Naive thymus-derived CD4-positive, alpha-beta T cell (primary cell): ENCODE results near the gene GNG7. TPM values are rescaled to one million over a fixed set of nuclear protein-coding genes. Genes with fewer than 3 reads are reported as not detected.
"Not testable (repeated sequence)": the region's sequence is repeated elsewhere in the genome, so short reads cannot be mapped to it uniquely, and the experiment has no call there.

ENCODE experiments used
- ATAC-seq: fragments of 150-1000 bp; cut with Tn5 transposase; 2 replicates; pipeline ENCODE4 v1.10.0; 2021; ENCODE audit warnings: mild to moderate bottlenecking, moderate library complexity
- CTCF ChIA-PET: fragments of 350-600 bp; sonication (Branson Sonifier 250); formaldehyde crosslinking; loops from one replicate; lab custom pipeline; 2021; ENCODE audit warnings: antibody characterized with exemption; lab: Charles Lee
- POLR2A ChIA-PET: fragments of 350-600 bp; sonication (Branson Sonifier 250); formaldehyde crosslinking; loops from one replicate; lab custom pipeline; 2021; ENCODE audit warnings: antibody characterized with exemption, inconsistent platforms; lab: Charles Lee
- DNase-seq, 9 donors: peaks; one replicate each; pipeline versions ENCODE4 v3.0.0 to v3.0.0-alpha.2; 2020 to 2022; ENCODE audit warnings: mixed read lengths in 1 of 9
- H3K27ac ChIP-seq: one replicate; pipeline ENCODE4 v1.7.0; 2013; ENCODE audit warnings: mild to moderate bottlenecking, low read depth, low read length, moderate library complexity
- H3K27me3 ChIP-seq, 2 donors: one replicate each; pipeline ENCODE4 v1.7.0; 2013; ENCODE audit warnings: low read length in 2 of 2, mild to moderate bottlenecking in 2 of 2, moderate library complexity in 2 of 2; ENCODE audit not compliant: control insufficient read depth in 2 of 2, insufficient read depth in 2 of 2
- H3K36me3 ChIP-seq, 3 experiments: 1 replicate in 2 of 3; 2 replicates in 1 of 3; pipeline ENCODE4 v1.7.0; 2013; ENCODE audit warnings: low read length in 3 of 3, mild to moderate bottlenecking in 3 of 3, moderate library complexity in 1 of 3; ENCODE audit not compliant: insufficient read depth in 3 of 3, control insufficient read depth in 2 of 3
- H3K4me1 ChIP-seq, 2 donors: one replicate each; pipeline ENCODE4 v1.7.0; 2013; ENCODE audit warnings: low read length in 2 of 2, mild to moderate bottlenecking in 2 of 2, moderate library complexity in 1 of 2; ENCODE audit not compliant: control insufficient read depth in 2 of 2, insufficient read depth in 2 of 2
- H3K4me3 ChIP-seq: 2 replicates; pipeline ENCODE4 v1.7.0; 2013; ENCODE audit warnings: mild to moderate bottlenecking, low read length
- H3K9me3 ChIP-seq, 3 experiments: 1 replicate in 2 of 3; 2 replicates in 1 of 3; pipeline ENCODE4 v1.7.0; 2013; ENCODE audit warnings: low read length in 3 of 3; ENCODE audit not compliant: control insufficient read depth in 2 of 3
- H3K27ac Mint-ChIP-seq, 9 donors: one replicate each; pipeline ENCODE4 v1.8.0; 2020 to 2022; ENCODE audit warnings: mixed read lengths in 9 of 9, mild to moderate bottlenecking in 8 of 9, moderate library complexity in 5 of 9, inconsistent platforms in 2 of 9
- H3K27me3 Mint-ChIP-seq, 5 donors: one replicate each; pipeline ENCODE4 v1.8.0; 2021 to 2022; ENCODE audit warnings: mixed read lengths in 5 of 5, mild to moderate bottlenecking in 1 of 5
- H3K36me3 Mint-ChIP-seq, 5 donors: one replicate each; pipeline ENCODE4 v1.8.0; 2020 to 2022; ENCODE audit warnings: mixed read lengths in 5 of 5, mild to moderate bottlenecking in 3 of 5, inconsistent platforms in 1 of 5
- H3K4me1 Mint-ChIP-seq, 7 donors: one replicate each; pipeline ENCODE4 v1.8.0; 2020 to 2022; ENCODE audit warnings: mixed read lengths in 7 of 7, mild to moderate bottlenecking in 3 of 7, inconsistent platforms in 1 of 7
- H3K4me3 Mint-ChIP-seq, 10 donors: one replicate each; pipeline ENCODE4 v1.8.0; 2020 to 2022; ENCODE audit warnings: mild to moderate bottlenecking in 10 of 10, mixed read lengths in 10 of 10, moderate library complexity in 6 of 10, inconsistent platforms in 2 of 10
- H3K9me3 Mint-ChIP-seq, 11 donors: one replicate each; pipeline ENCODE4 v1.8.0; 2020 to 2022; ENCODE audit warnings: mixed read lengths in 11 of 11, mild to moderate bottlenecking in 4 of 11, inconsistent platforms in 1 of 11, moderate library complexity in 1 of 11
- intact Hi-C, 2 donors: fragments of 100-400 bp; cut with micrococcal nuclease; formaldehyde crosslinking; loops; one replicate each; pipeline ENCODE4 v1.15.1; 2023
- polyA plus RNA-seq, 2 donors: library from polyadenylated mRNA; unstranded; fragments of 300-500 nt; fragmentation: Illumina TruSeq; gene quantifications; one replicate each; pipeline ENCODE4 v1.2.3, GENCODE V29; 2021
- total RNA-seq, 6 experiments: library from RNA in 5 of 6; stranded (reverse) in 5 of 6; gene quantifications; 1 replicate in 5 of 6; 2 replicates in 1 of 6; pipeline ENCODE4 v1.2.3 and lab custom pipeline; 2021 to 2026

GNG7 gene
- total and polyA plus RNA-seq, 7 experiments from 2014 or later, result 0.31 to 6.8 (median 4.7) TPM

GRCh38 chr19:2544576-2545415 lies 157.7 kb downstream of the GNG7 start:
- intact Hi-C loops, result no loop called here
- H3K9me3 ChIP-seq, result no peaks in the 10 kb centered on the region
- H3K27me3 ChIP-seq, result no peaks in the 10 kb centered on the region
- Mint-ChIP-seq H3K4me1 (peaks cover 10 to 27% (median 15%) of the 10 kb centered on the region in 7 donors), H3K27me3 (no peaks in the 10 kb centered on the region), H3K36me3 (no peaks in the 10 kb centered on the region), H3K9me3 (peaks cover 0 to 4% (median 0%) of the 10 kb centered on the region in 11 donors), H3K4me3 (peak overlapping the region in 2 of 10 donors; percentile 35 to 82), H3K27ac (peak overlapping the region in 3 of 9 donors; percentile 8 to 33 (median 9))
- DNase-seq, result no peak
- CTCF ChIA-PET, result interaction anchor here (0.6 to 0.7 kb wide), 4 partner anchors 34 to 1277 kb away, joined by 3 to 6 read pairs (median 3); no protein-coding TSS in a partner anchor
- ATAC-seq, result no peak
- peaks cover 4 to 6% of the 10 kb centered on the region in 2 donors for H3K4me1 ChIP-seq
- POLR2A ChIA-PET, result interaction anchor here (0.7 to 3.5 kb wide), 5 partner anchors 11 to 519 kb away, joined by 3 to 26 read pairs (median 10); partner anchors contain the start of gene GADD45B
- no peaks in the 10 kb centered on the region for H3K36me3 ChIP-seq
- no peak overlapping the region for H3K27ac ChIP-seq
- no peak overlapping the region for H3K4me3 ChIP-seq

GRCh38 chr19:2543463-2544442 lies 158.7 kb downstream of the GNG7 start:
- POLR2A ChIA-PET, result interaction anchor here (1.1 to 3.5 kb wide), 6 partner anchors 9 to 68 kb away, joined by 4 to 26 read pairs (median 10); partner anchors contain the start of gene GADD45B
- Mint-ChIP-seq H3K27ac (peak overlapping the region in 8 of 9 donors; percentile 42 to 88 (median 68)), H3K9me3 (peaks cover 0 to under 1% (median 0%) of the 10 kb centered on the region in 11 donors), H3K36me3 (no peaks in the 10 kb centered on the region), H3K4me1 (peaks cover 10 to 28% (median 15%) of the 10 kb centered on the region in 7 donors), H3K27me3 (no peaks in the 10 kb centered on the region), H3K4me3 (peak overlapping the region; percentile 55 to 83 (median 74))
- ATAC-seq, result peak; percentile 80
- Histone ChIP-seq H3K4me3 (peak overlapping the region; percentile 38), H3K27me3 (no peaks in the 10 kb centered on the region), H3K27ac (no peak overlapping the region), H3K36me3 (no peaks in the 10 kb centered on the region), H3K4me1 (peaks cover 4 to 6% of the 10 kb centered on the region in 2 donors), H3K9me3 (no peaks in the 10 kb centered on the region)
- DNase-seq, result peak in 8 of 9 donors; percentile 16 to 69 (median 36)
- intact Hi-C loops, result loop anchor here in 1 of 2 donors (1.0 kb wide), 1 partner anchor 10 kb away; no protein-coding TSS in a partner anchor
- CTCF ChIA-PET, result interaction anchor here (0.6 to 1.3 kb wide), 4 partner anchors 67 to 96 kb away, joined by 3 to 4 read pairs (median 3); partner anchors contain the start of gene GADD45B

GRCh38 chr19:2543072-2543462 lies 159.4 kb downstream of the GNG7 start:
- H3K9me3 ChIP-seq, H3K27me3 ChIP-seq, H3K9me3 Mint-ChIP-seq, H3K4me3 ChIP-seq, H3K27me3 Mint-ChIP-seq, H3K36me3 ChIP-seq, H3K27ac ChIP-seq, DNase-seq, H3K36me3 Mint-ChIP-seq, ATAC-seq, H3K4me1 ChIP-seq: not testable (repeated sequence)
- peak overlapping the region in 4 of 9 donors; percentile 27 to 88 (median 60) for H3K27ac Mint-ChIP-seq
- ChIA-PET POLR2A (interaction anchor here (0.5 to 3.5 kb wide), 8 partner anchors 8 to 79 kb away, joined by 4 to 26 read pairs (median 8); partner anchors contain the start of gene GADD45B), CTCF (interaction anchor here (0.6 to 1.3 kb wide), 3 partner anchors 67 to 96 kb away, joined by 3 to 4 read pairs (median 3); partner anchors contain the start of gene GADD45B)
- peaks cover 10 to 28% (median 15%) of the 10 kb centered on the region in 7 donors for H3K4me1 Mint-ChIP-seq
- H3K4me3 Mint-ChIP-seq, result peak overlapping the region; percentile 68 to 83 (median 74)
- intact Hi-C loops, result loop anchor here in 1 of 2 donors (1.0 kb wide), 1 partner anchor 10 kb away; no protein-coding TSS in a partner anchor

GRCh38 chr19:2542341-2543069 lies 160.0 kb downstream of the GNG7 start:
- ATAC-seq (peak; percentile 8), DNase-seq (no peak)
- Histone ChIP-seq H3K36me3 (no peaks in the 10 kb centered on the region), H3K27ac (no peak overlapping the region), H3K4me1 (peaks cover 4 to 6% of the 10 kb centered on the region in 2 donors), H3K9me3 (no peaks in the 10 kb centered on the region), H3K4me3 (no peak overlapping the region), H3K27me3 (no peaks in the 10 kb centered on the region)
- intact Hi-C loops, result loop anchor here in 1 of 2 donors (1.0 kb wide), 1 partner anchor 11 kb away; no protein-coding TSS in a partner anchor
- no peaks in the 10 kb centered on the region for H3K9me3 Mint-ChIP-seq
- H3K27ac Mint-ChIP-seq, result peak overlapping the region in 2 of 9 donors; percentile 45 to 72
- POLR2A ChIA-PET, result interaction anchor here (0.5 to 3.5 kb wide), 10 partner anchors 9 to 80 kb away, joined by 3 to 26 read pairs (median 8); partner anchors contain the start of gene GADD45B
- no peaks in the 10 kb centered on the region for H3K36me3 Mint-ChIP-seq
- no peaks in the 10 kb centered on the region for H3K27me3 Mint-ChIP-seq
- CTCF ChIA-PET, result interaction anchor here (1.3 kb wide), 2 partner anchors 66 to 69 kb away, joined by 3 to 4 read pairs; partner anchors contain the start of gene GADD45B
- H3K4me1 Mint-ChIP-seq, result peaks cover 10 to 29% (median 15%) of the 10 kb centered on the region in 7 donors
- peak overlapping the region in 6 of 10 donors; percentile 12 to 82 (median 42) for H3K4me3 Mint-ChIP-seq

- H3K27me3 ChIP-seq, result no peaks in the 10 kb centered on the region
- H3K27ac ChIP-seq, result no peak overlapping the region
- H3K36me3 Mint-ChIP-seq, result no peaks in the 10 kb centered on the region
- POLR2A ChIA-PET, result interaction anchor here (0.7 to 1.7 kb wide), 2 partner anchors 64 to 79 kb away, joined by 3 to 8 read pairs; partner anchors contain the start of gene GADD45B
- no peak overlapping the region for H3K27ac Mint-ChIP-seq
- intact Hi-C loops, result no loop called here
- ATAC-seq (no peak), DNase-seq (no peak)
- no peaks in the 10 kb centered on the region for H3K27me3 Mint-ChIP-seq
- no peaks in the 10 kb centered on the region for H3K9me3 ChIP-seq
- no peaks in the 10 kb centered on the region for H3K36me3 ChIP-seq
- CTCF ChIA-PET, result no interaction called here
- H3K4me1 Mint-ChIP-seq, result peaks cover 9 to 30% (median 14%) of the 10 kb centered on the region in 7 donors
- no peak overlapping the region for H3K4me3 Mint-ChIP-seq
- no peaks in the 10 kb centered on the region for H3K9me3 Mint-ChIP-seq
- peaks cover 4 to 6% of the 10 kb centered on the region in 2 donors for H3K4me1 ChIP-seq
- no peak overlapping the region for H3K4me3 ChIP-seq
These were observed 161.6 kb downstream of the GNG7 start for GRCh38 chr19:2540646-2541454.
